Omental fat pad (tissue), 4 donors: Measurements from ENCODE around the gene NDUFA12. TPM values are rescaled to one million over a fixed set of nuclear protein-coding genes. Genes with fewer than 3 reads are reported as not detected.
"Not testable (repeated sequence)": the region's sequence is repeated elsewhere in the genome, so short reads cannot be mapped to it uniquely, and the experiment has no call there.

Experiments
- ATAC-seq: fragments of 150-250 bp; one replicate; pipeline ENCODE4 v1.9.1; 2016; ENCODE audit warnings: mild to moderate bottlenecking, moderate library complexity; ENCODE audit not compliant: low FRiP score
- DNase-seq: peaks from one replicate; pipeline ENCODE4 v3.0.0-alpha.2; 2019; ENCODE audit warnings: low spot score
- CTCF ChIP-seq, 3 donors: fragments of 450-650 bp; IDR thresholded peaks; one replicate each; pipeline ENCODE4 v1.5.1; 2016 to 2017; ENCODE audit warnings: antibody characterized with exemption in 3 of 3, mild to moderate bottlenecking in 3 of 3, moderate library complexity in 2 of 3
- total RNA-seq, 4 donors: library from RNA; depleted of rRNA; stranded (reverse); fragments of >200 nt; gene quantifications; one replicate each; pipeline ENCODE4 v1.1.0, GENCODE V29; 2016

Gene NDUFA12
- total RNA-seq, 4 donors from 2014 or later: 60.0 to 109 (median 82.5) TPM

- ATAC-seq (no peak), DNase-seq (no peak)
- TF ChIP-seq CTCF (IDR thresholded peaks at IDR 0.05): no peak
These were observed 6.4 kb downstream of the NDUFA12 start for GRCh38 chr12:94997061-94997460.

- TF ChIP-seq CTCF (IDR thresholded peaks at IDR 0.05): no peak
- DNase-seq (no peak), ATAC-seq (peak; percentile 87)
These were observed 9.2 kb downstream of the NDUFA12 start for GRCh38 chr12:94994312-94994711.

GRCh38 chr12:94993855-94994254 lies 9.6 kb downstream of the NDUFA12 start:
- ATAC-seq, DNase-seq: not testable (repeated sequence)

GRCh38 chr12:94990222-94990621 lies 13.3 kb downstream of the NDUFA12 start:
- no peak for TF ChIP-seq CTCF (IDR thresholded peaks at IDR 0.05)
- no peak for DNase-seq
- ATAC-seq: no peak

GRCh38 chr12:94988471-94988870 lies 15.0 kb downstream of the NDUFA12 start:
- TF ChIP-seq CTCF (IDR thresholded peaks at IDR 0.05): no peak
- ATAC-seq: no peak
- no peak for DNase-seq

- TF ChIP-seq CTCF (IDR thresholded peaks at IDR 0.05): no peak
- ATAC-seq: no peak
- no peak for DNase-seq
These were observed 15.7 kb downstream of the NDUFA12 start for GRCh38 chr12:94987801-94988200.

GRCh38 chr12:94987076-94987669 lies 16.3 kb downstream of the NDUFA12 start:
- DNase-seq (no peak), ATAC-seq (no peak)
- no peak for TF ChIP-seq CTCF (IDR thresholded peaks at IDR 0.05)

GRCh38 chr12:94985099-94985498 lies 18.4 kb downstream of the NDUFA12 start:
- not testable (repeated sequence) for DNase-seq, ATAC-seq
